Muscle layer of duodenum (tissue), 2 donors: Measurements from ENCODE around the gene INSYN2A.

ENCODE experiments used
- H3K27ac ChIP-seq: one replicate; pipeline ENCODE4 v1.7.0; 2013; ENCODE audit warnings: mild to moderate bottlenecking, low read length
- H3K27me3 ChIP-seq: one replicate; pipeline ENCODE4 v1.7.0; 2013; ENCODE audit warnings: low read depth, mild to moderate bottlenecking, control low read depth, low read length
- H3K36me3 ChIP-seq, 2 donors: one replicate each; pipeline ENCODE4 v1.7.0; 2013; ENCODE audit warnings: low read length in 2 of 2, control low read depth in 1 of 2, mild to moderate bottlenecking in 1 of 2; ENCODE audit not compliant: insufficient read depth in 2 of 2, control insufficient read depth in 1 of 2
- H3K4me1 ChIP-seq, 2 donors: one replicate each; pipeline ENCODE4 v1.7.0; 2013; ENCODE audit warnings: low read length in 2 of 2, mild to moderate bottlenecking in 2 of 2, control low read depth in 1 of 2, moderate library complexity in 1 of 2; ENCODE audit not compliant: insufficient read depth in 2 of 2, control insufficient read depth in 1 of 2
- H3K4me3 ChIP-seq, 2 donors: one replicate each; pipeline ENCODE4 v1.7.0; 2013; ENCODE audit warnings: low read length in 2 of 2, low read depth in 1 of 2, mild to moderate bottlenecking in 1 of 2
- H3K9me3 ChIP-seq, 2 donors: one replicate each; pipeline ENCODE4 v1.7.0; 2013; ENCODE audit warnings: low read length in 2 of 2, control low read depth in 1 of 2, mild to moderate bottlenecking in 1 of 2; ENCODE audit not compliant: control insufficient read depth in 1 of 2
- donor health status: healthy.

INSYN2A gene

GRCh38 chr10:127195041-127195506 is 1.3 kb downstream of the INSYN2A start:
- Histone ChIP-seq H3K9me3 (no peaks in the 10 kb centered on the region), H3K4me1 (peaks cover 0 to 18% of the 10 kb centered on the region in 2 donors), H3K36me3 (peaks cover 0 to 3% of the 10 kb centered on the region in 2 donors), H3K27me3 (peaks cover 4% of the 10 kb centered on the region), H3K27ac (no peak overlapping the region), H3K4me3 (peak overlapping the region in 1 of 2 donors; percentile 61)

- Histone ChIP-seq H3K4me3 (peak overlapping the region in 1 of 2 donors; percentile 61), H3K27ac (no peak overlapping the region), H3K36me3 (no peaks in the 10 kb centered on the region)
Measured at GRCh38 chr10:127194599-127194998, 1.8 kb downstream of the INSYN2A start.

GRCh38 chr10:127194111-127194510 is 2.3 kb downstream of the INSYN2A start:
- Histone ChIP-seq H3K36me3 (no peaks in the 10 kb centered on the region), H3K4me1 (peaks cover 0 to 18% of the 10 kb centered on the region in 2 donors), H3K27me3 (peaks cover 4% of the 10 kb centered on the region), H3K9me3 (no peaks in the 10 kb centered on the region), H3K27ac (no peak overlapping the region), H3K4me3 (no peak overlapping the region)

More at GRCh38 chr10:127194599-127194998, 1.8 kb downstream of the INSYN2A start:
- no peaks in the 10 kb centered on the region for H3K9me3 ChIP-seq
- peaks cover 0 to 18% of the 10 kb centered on the region in 2 donors for H3K4me1 ChIP-seq
- peaks cover 4% of the 10 kb centered on the region for H3K27me3 ChIP-seq

GRCh38 chr10:127193125-127193524 is 3.3 kb downstream of the INSYN2A start:
- Histone ChIP-seq H3K4me1 (peaks cover 0 to 18% of the 10 kb centered on the region in 2 donors), H3K4me3 (no peak overlapping the region), H3K27ac (no peak overlapping the region), H3K9me3 (no peaks in the 10 kb centered on the region), H3K27me3 (peaks cover 4% of the 10 kb centered on the region), H3K36me3 (no peaks in the 10 kb centered on the region)

GRCh38 chr10:127190427-127190826 is 6.0 kb downstream of the INSYN2A start:
- Histone ChIP-seq H3K27ac (no peak overlapping the region), H3K27me3 (peaks cover 2% of the 10 kb centered on the region), H3K9me3 (no peaks in the 10 kb centered on the region), H3K4me1 (peaks cover 0 to 10% of the 10 kb centered on the region in 2 donors), H3K36me3 (no peaks in the 10 kb centered on the region), H3K4me3 (no peak overlapping the region)

GRCh38 chr10:127189226-127189625 is 7.2 kb downstream of the INSYN2A start:
- Histone ChIP-seq H3K27ac (no peak overlapping the region), H3K36me3 (no peaks in the 10 kb centered on the region), H3K9me3 (no peaks in the 10 kb centered on the region), H3K4me1 (no peaks in the 10 kb centered on the region), H3K4me3 (no peak overlapping the region), H3K27me3 (no peaks in the 10 kb centered on the region)

GRCh38 chr10:127186813-127187212 is 9.6 kb downstream of the INSYN2A start:
- no peaks in the 10 kb centered on the region for H3K27me3 ChIP-seq
- no peaks in the 10 kb centered on the region for H3K4me1 ChIP-seq
- H3K27ac ChIP-seq, result no peak overlapping the region
- no peaks in the 10 kb centered on the region for H3K36me3 ChIP-seq
- no peaks in the 10 kb centered on the region for H3K9me3 ChIP-seq
- H3K4me3 ChIP-seq, result no peak overlapping the region

GRCh38 chr10:127184582-127184981 is 11.8 kb downstream of the INSYN2A start:
- Histone ChIP-seq H3K4me3 (no peak overlapping the region), H3K9me3 (no peaks in the 10 kb centered on the region), H3K27ac (no peak overlapping the region), H3K4me1 (no peaks in the 10 kb centered on the region), H3K36me3 (no peaks in the 10 kb centered on the region), H3K27me3 (no peaks in the 10 kb centered on the region)

- H3K27me3 ChIP-seq, result no peaks in the 10 kb centered on the region
Measured at GRCh38 chr10:127182161-127182560, 14.2 kb downstream of the INSYN2A start.

GRCh38 chr10:127179612-127180250 is 16.7 kb downstream of the INSYN2A start:
- H3K9me3 ChIP-seq, result no peaks in the 10 kb centered on the region
- peaks cover 0 to 5% of the 10 kb centered on the region in 2 donors for H3K36me3 ChIP-seq
- H3K27ac ChIP-seq, result no peak overlapping the region
- H3K4me3 ChIP-seq, result no peak overlapping the region
- no peaks in the 10 kb centered on the region for H3K27me3 ChIP-seq
- no peaks in the 10 kb centered on the region for H3K4me1 ChIP-seq

More at GRCh38 chr10:127182161-127182560, 14.2 kb downstream of the INSYN2A start:
- Histone ChIP-seq H3K9me3 (no peaks in the 10 kb centered on the region), H3K4me3 (no peak overlapping the region), H3K4me1 (no peaks in the 10 kb centered on the region), H3K36me3 (peaks cover 0 to 5% of the 10 kb centered on the region in 2 donors), H3K27ac (no peak overlapping the region)

GRCh38 chr10:127176649-127177048 is 19.7 kb downstream of the INSYN2A start:
- no peak overlapping the region for H3K4me3 ChIP-seq
- H3K36me3 ChIP-seq, result peaks cover 0 to 5% of the 10 kb centered on the region in 2 donors
- H3K4me1 ChIP-seq, result no peaks in the 10 kb centered on the region
- H3K27me3 ChIP-seq, result no peaks in the 10 kb centered on the region
- H3K27ac ChIP-seq, result no peak overlapping the region
- H3K9me3 ChIP-seq, result no peaks in the 10 kb centered on the region
